Caco-2 (cell line): ENCODE data around the gene ELMO1. TPM values are rescaled to one million over a fixed set of nuclear protein-coding genes. Genes with fewer than 3 reads are reported as not detected.

Experiments used
- BruUV-seq: library from RNA; stranded (reverse); fragments of 400-500 nt; replicated peaks from 2 replicates; lab custom pipeline; 2021; lab: Mats Ljungman, UMichigan
- CTCF ChIA-PET: fragments of 300-600 bp; sonication (Branson Sonifier 250); formaldehyde crosslinking; loops from one replicate; lab custom pipeline; 2022; ENCODE audit warnings: antibody characterized with exemption; lab: Charles Lee
- POLR2A ChIA-PET: fragments of 300-600 bp; sonication (Branson Sonifier 250); formaldehyde crosslinking; loops from one replicate; lab custom pipeline; 2022; ENCODE audit warnings: antibody characterized with exemption; lab: Charles Lee
- DNase-seq, 2 experiments: peaks; one replicate each; pipeline versions ENCODE4 v3.0.0 to v3.0.0-alpha.2; 2020 to 2022
- H3K27me3 ChIP-seq: replicated peaks from 2 replicates; pipeline ENCODE4 v1.6.0; 2011; ENCODE audit warnings: low read length; ENCODE audit not compliant: control insufficient read depth, insufficient read depth
- H3K36me3 ChIP-seq: 2 replicates; pipeline ENCODE4 v1.5.1; 2011; ENCODE audit warnings: low read length; ENCODE audit not compliant: control insufficient read depth, insufficient read depth
- H3K4me1 ChIP-seq: fragments of 250-450 bp; sonication (Bioruptor Pico); 2 replicates; pipeline ENCODE4 v1.5.1; 2020; ENCODE audit warnings: mild to moderate bottlenecking
- H3K4me3 ChIP-seq: 2 replicates; pipeline ENCODE4 v1.5.1; 2011; ENCODE audit warnings: low read depth, mild to moderate bottlenecking, control low read depth, low read length
- H3K9me3 ChIP-seq: fragments of 250-450 bp; sonication (Bioruptor Pico); 2 replicates; pipeline ENCODE4 v1.5.1; 2020; ENCODE audit warnings: mild to moderate bottlenecking, moderate library complexity
- H3K27ac Mint-ChIP-seq: one replicate; pipeline ENCODE4 v1.8.0; 2022; ENCODE audit warnings: mixed read lengths; ENCODE audit not compliant: unreplicated experiment
- H3K27me3 Mint-ChIP-seq: one replicate; pipeline ENCODE4 v1.8.0; 2022; ENCODE audit warnings: mixed read lengths; ENCODE audit not compliant: insufficient read depth, unreplicated experiment
- H3K36me3 Mint-ChIP-seq: one replicate; pipeline ENCODE4 v1.8.0; 2022; ENCODE audit warnings: mild to moderate bottlenecking, mixed read lengths; ENCODE audit not compliant: insufficient read depth, unreplicated experiment
- H3K4me1 Mint-ChIP-seq: one replicate; pipeline ENCODE4 v1.8.0; 2022; ENCODE audit warnings: low read depth, mixed read lengths; ENCODE audit not compliant: unreplicated experiment
- H3K4me3 Mint-ChIP-seq: one replicate; pipeline ENCODE4 v1.8.0; 2022; ENCODE audit warnings: mild to moderate bottlenecking, moderate library complexity, mixed read lengths; ENCODE audit not compliant: unreplicated experiment
- H3K9me3 Mint-ChIP-seq: one replicate; pipeline ENCODE4 v1.8.0; 2022; ENCODE audit warnings: mixed read lengths; ENCODE audit not compliant: unreplicated experiment
- CTCF ChIP-seq, 2 experiments: fragments of 200-600 bp in 1 of 2; IDR thresholded peaks; 1 replicate in 1 of 2; 2 replicates in 1 of 2; pipeline versions ENCODE4 v1.5.1 to v1.8.0; 2011 to 2022; ENCODE audit warnings: antibody characterized with exemption in 1 of 2, control low read depth in 1 of 2, inconsistent platforms in 1 of 2, low read depth in 1 of 2, low read length in 1 of 2, mild to moderate bottlenecking in 1 of 2, moderate library complexity in 1 of 2; ENCODE audit not compliant: insufficient read depth in 1 of 2, severe bottlenecking in 1 of 2, unreplicated experiment in 1 of 2
- intact Hi-C: fragments of 100-400 bp; cut with micrococcal nuclease; formaldehyde crosslinking; loops from one replicate; pipeline ENCODE4 v1.10.0; 2022; ENCODE audit not compliant: unreplicated experiment
- total RNA-seq: library from RNA; stranded (reverse); gene quantifications from 2 replicates; pipeline ENCODE4 v1.2.3, GENCODE V29; 2022

Gene ELMO1
- total RNA-seq, 1 experiment from 2014 or later: 0.14 TPM

GRCh38 chr7:37476428-37476827 is 27.8 kb upstream of the ELMO1 start:
- TF ChIP-seq CTCF (IDR thresholded peaks at IDR 0.05; ENCODE audit: insufficient read depth in 1 of 2, low read depth in 1 of 2, low read length in 1 of 2, severe bottlenecking in 1 of 2, unreplicated experiment in 1 of 2): no peak
- H3K9me3 ChIP-seq: no peaks in the 10 kb centered on the region; the same call in 1 of the 2 replicates
- BruUV-seq: no TSS peak
- peaks cover 13% of the 10 kb centered on the region for H3K27me3 Mint-ChIP-seq
- H3K36me3 ChIP-seq: no peaks in the 10 kb centered on the region
- intact Hi-C loops: no loop called here
- no peaks in the 10 kb centered on the region for H3K36me3 Mint-ChIP-seq
- ChIA-PET POLR2A (no interaction called here), CTCF (no interaction called here)
- no peaks in the 10 kb centered on the region for H3K4me1 Mint-ChIP-seq
- H3K4me1 ChIP-seq: no peaks in the 10 kb centered on the region
- H3K27ac Mint-ChIP-seq: no peak overlapping the region
- no peak overlapping the region for H3K4me3 ChIP-seq
- no peak for DNase-seq
- H3K27me3 ChIP-seq: no peaks in the 10 kb centered on the region
- H3K4me3 Mint-ChIP-seq: no peak overlapping the region
- H3K9me3 Mint-ChIP-seq: no peaks in the 10 kb centered on the region

GRCh38 chr7:37475646-37476045 is 27.0 kb upstream of the ELMO1 start:
- intact Hi-C loops: no loop called here
- H3K36me3 Mint-ChIP-seq: no peaks in the 10 kb centered on the region
- H3K27me3 Mint-ChIP-seq: peaks cover 10% of the 10 kb centered on the region
- no TSS peak for BruUV-seq
- no peak overlapping the region for H3K27ac Mint-ChIP-seq
- H3K4me1 ChIP-seq: no peaks in the 10 kb centered on the region
- no peak for TF ChIP-seq CTCF (IDR thresholded peaks at IDR 0.05; ENCODE audit: insufficient read depth in 1 of 2, low read depth in 1 of 2, low read length in 1 of 2, severe bottlenecking in 1 of 2, unreplicated experiment in 1 of 2)
- no peaks in the 10 kb centered on the region for H3K4me1 Mint-ChIP-seq
- POLR2A ChIA-PET: no interaction called here
- no peak overlapping the region for H3K4me3 ChIP-seq
- H3K9me3 Mint-ChIP-seq: no peaks in the 10 kb centered on the region
- no peak for DNase-seq
- H3K36me3 ChIP-seq: no peaks in the 10 kb centered on the region
- H3K4me3 Mint-ChIP-seq: no peak overlapping the region
- CTCF ChIA-PET: no interaction called here
- H3K27me3 ChIP-seq: no peaks in the 10 kb centered on the region
- H3K9me3 ChIP-seq: no peaks in the 10 kb centered on the region; the same call in 1 of the 2 replicates

- Histone ChIP-seq H3K36me3 (no peaks in the 10 kb centered on the region), H3K9me3 (no peaks in the 10 kb centered on the region), H3K27me3 (no peaks in the 10 kb centered on the region), H3K4me3 (no peak overlapping the region), H3K4me1 (no peaks in the 10 kb centered on the region)
- DNase-seq: no peak
- Mint-ChIP-seq H3K4me3 (no peak overlapping the region), H3K27ac (no peak overlapping the region), H3K36me3 (no peaks in the 10 kb centered on the region), H3K27me3 (peaks cover 10% of the 10 kb centered on the region), H3K4me1 (no peaks in the 10 kb centered on the region), H3K9me3 (peaks cover 12% of the 10 kb centered on the region)
- ChIA-PET POLR2A (no interaction called here), CTCF (no interaction called here)
- intact Hi-C loops: no loop called here
- TF ChIP-seq CTCF (IDR thresholded peaks at IDR 0.05; ENCODE audit: insufficient read depth in 1 of 2, low read depth in 1 of 2, low read length in 1 of 2, severe bottlenecking in 1 of 2, unreplicated experiment in 1 of 2): no peak
- no TSS peak for BruUV-seq
Measured at GRCh38 chr7:37471619-37472018, 23.0 kb upstream of the ELMO1 start.
